GM21786 (cell line): Measurements from ENCODE around the gene ATOH7.
"Not testable (repeated sequence)": the region's sequence is repeated elsewhere in the genome, so short reads cannot be mapped to it uniquely, and the experiment has no call there.

ENCODE experiments used
- ATAC-seq: cut with Tn5 transposase; IDR thresholded peaks from one replicate; pipeline ENCODE4 v1.9.1; 2021; ENCODE audit not compliant: unreplicated experiment

The ATOH7 gene

DNA sequence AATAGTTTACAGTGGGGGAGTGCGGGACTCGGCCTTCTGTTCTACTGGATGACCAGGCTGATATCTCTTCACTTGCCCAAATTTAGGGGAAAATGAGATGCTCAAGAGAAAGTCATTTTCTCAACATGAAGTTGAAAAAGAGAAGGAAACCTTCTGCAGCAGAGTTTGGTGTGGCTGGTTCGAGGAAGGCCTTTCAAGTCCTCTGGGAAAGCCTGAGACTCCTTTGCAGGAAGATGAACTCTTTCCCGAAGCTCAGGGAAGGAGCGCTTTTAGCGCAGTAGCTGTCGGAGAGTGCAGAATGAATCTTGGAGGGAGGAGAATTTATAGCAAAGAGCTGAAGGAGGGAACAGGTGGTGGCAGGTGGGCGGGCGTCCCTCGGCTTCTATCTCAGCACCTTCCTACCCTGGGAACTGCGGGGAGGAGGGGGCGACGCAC, at the start of gene ATOH7:
Gene ATOH7 (minus strand): TSS at position 297 of the 435 bp plus-strand sequence. CDS start 436 bp downstream, outside the sequence.
- ATAC-seq = no peak

DNA sequence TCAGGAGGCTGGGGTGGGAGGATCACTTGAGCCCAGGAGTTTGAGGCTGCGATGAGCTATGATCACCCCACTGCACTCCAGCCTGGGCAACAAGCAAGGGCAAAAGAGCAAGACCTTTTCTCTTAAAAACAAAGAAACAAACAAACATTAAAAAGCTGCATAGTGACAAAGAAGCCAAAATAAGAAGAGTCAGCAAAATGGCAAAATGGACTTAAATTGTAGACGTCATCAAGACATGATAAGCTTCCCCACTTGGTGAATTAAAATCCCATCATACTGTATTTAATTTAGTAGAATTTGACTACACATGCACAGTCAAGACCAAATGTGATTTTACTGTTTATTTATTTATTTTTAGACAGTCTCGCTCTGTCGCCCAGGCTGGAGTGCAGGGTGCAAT, 48.8 kb upstream of the ATOH7 start:
- ATAC-seq = no peak

DNA sequence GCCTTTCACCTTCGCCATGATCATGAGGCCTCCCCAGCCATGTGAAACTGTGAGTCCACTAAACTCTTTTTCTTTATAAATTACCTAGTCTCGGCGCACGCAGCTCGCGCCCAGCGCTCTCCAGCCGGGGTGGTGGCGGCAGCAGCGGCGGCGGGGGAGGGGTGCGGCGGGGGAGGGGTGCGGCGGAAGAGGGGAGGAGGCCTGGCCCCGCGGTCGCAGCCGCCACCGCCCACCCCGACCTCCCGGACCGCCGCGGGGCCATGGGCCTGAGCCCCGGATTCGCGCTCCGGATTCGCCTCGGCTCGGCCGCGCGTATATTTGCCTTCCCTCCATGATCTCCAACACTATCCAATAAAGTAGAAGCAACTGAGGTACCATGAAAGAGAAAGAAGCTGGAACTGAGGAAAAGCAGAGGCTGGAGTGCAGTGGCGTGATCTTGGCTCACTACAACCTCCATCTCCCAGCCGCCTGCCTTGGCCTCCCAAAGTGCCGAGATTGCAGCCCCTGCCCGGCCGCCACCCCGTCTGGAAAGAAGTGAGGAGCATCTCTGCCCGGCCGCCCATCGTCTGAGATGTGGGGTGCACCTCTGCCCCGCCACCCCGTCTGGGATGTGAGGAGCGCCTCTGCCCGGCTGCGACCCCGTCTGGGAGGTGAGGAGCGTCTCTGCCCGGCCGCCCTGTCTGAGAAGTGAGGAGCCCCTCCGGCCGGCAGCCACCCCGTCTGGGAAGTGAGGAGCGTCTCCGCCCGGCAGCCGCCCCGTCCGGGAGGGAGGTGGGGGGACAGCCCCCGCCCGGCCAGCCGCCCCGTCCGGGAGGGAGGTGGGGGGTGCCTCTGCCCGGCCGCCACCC, 47.2 kb upstream of the ATOH7 start:
- ATAC-seq = not testable (repeated sequence)

DNA sequence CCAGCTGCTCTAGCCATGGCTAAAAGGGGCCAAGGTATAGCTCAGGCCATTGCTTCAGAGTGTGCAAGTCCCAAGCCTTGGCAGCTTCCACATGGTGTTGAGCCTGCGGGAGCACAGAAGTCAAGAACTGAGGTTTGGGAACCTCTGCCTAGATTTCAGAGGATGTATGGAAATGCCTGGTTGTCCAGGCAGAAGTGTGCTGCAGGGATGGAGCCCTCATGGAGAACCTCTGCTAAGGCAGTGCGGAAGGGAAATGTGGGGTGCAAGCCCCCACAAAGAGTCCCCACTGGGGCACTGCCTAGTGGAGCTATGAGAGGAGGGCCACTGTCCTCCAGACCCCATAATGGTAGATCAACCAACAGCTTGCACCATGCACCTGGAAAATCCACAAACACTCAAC, 45.9 kb upstream of the ATOH7 start:
- not testable (repeated sequence) for ATAC-seq

DNA sequence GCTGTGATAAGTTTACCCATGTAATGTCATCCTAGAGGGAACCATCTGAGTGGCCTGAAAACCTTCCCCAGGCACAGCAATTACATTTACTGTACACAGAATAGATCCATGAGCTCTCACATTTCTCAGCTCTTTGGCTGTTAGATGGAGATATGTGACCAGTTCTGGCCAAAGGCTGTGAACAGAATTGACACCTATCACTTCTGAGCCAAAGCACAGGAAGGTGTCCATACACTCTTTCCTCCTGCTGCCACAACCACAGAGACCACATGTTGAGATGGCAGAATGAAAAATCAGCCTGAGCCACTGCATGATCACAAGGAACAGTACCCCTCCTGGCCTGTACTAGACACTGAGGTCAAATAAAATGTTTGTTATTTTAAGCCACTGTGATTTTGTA, 44.3 kb upstream of the ATOH7 start:
- no peak for ATAC-seq

DNA sequence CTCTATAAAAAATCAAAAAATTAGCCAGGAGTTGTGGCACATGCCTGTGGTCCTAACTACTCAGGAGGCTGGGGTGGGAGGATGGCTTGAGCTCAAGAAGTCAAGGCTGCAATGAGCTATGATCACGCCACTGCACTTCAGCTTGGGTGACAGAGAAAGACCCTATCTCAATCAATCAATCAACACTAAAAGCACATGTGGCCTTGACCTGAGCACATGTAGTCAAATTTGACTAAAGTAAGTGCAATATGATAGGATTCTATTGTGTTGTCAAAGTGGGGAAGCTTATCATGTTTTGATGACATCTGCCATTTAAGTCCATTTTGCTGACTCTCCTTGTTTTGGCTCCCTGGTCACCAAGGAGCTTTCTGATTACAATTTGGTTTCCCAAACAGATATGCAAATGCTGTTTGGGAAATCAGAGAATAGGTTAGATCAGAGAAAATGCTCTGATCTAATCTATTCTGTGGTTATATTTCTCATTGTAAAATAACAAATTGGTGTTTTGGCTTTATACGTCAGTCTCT, 43.8 kb upstream of the ATOH7 start:
- no peak for ATAC-seq

DNA sequence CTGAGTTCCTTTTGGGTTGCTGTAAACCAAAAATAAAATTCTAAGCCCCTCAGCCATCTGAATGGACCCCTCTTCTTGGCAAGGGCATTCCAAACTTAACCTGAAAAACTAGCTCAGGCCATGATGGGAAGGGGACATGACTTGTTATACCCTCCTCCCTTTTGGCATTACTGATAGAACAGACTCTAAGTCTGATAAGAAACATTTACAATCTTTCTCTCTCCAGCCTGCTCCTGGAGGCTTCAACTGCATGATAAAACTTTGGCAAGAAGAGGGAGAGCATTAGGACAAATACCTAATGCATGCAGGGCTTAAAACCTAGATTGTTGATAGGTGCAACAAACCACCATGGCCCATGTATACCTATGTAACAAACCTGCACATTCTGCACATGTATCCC, 40.9 kb upstream of the ATOH7 start:
- no peak for ATAC-seq

DNA sequence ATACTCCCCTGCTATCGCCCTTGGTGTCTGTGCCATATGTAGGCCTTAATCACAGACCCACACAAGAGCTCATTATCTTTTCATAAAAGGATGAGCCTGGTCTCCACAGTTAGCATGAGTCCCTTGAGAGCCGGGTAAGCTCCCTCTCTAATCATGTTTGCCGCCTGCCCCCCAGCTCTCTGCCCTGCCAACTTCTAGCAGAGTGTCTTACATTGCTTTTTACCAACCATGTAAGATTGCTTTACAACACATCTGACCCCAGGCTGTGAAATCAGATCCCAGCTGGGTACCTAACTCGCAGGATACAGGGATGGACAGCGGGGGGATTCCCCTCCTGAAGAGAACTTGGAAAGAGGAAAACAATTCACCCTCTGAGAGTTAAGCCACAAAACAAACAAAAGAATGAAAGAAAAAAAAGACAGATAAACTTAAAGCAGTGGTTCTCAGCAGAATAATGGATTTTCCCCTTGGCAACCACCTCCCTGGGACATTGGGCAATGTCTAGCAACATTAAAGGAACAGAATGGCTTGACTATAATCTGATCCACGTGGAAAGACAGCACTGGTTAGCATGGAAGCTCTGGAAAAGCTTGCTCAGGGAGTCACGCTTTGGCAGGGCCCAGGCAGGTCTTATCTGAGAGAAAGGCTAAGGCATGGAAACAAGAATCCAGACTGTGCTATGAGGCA, 39.4 kb upstream of the ATOH7 start:
- no peak for ATAC-seq

DNA sequence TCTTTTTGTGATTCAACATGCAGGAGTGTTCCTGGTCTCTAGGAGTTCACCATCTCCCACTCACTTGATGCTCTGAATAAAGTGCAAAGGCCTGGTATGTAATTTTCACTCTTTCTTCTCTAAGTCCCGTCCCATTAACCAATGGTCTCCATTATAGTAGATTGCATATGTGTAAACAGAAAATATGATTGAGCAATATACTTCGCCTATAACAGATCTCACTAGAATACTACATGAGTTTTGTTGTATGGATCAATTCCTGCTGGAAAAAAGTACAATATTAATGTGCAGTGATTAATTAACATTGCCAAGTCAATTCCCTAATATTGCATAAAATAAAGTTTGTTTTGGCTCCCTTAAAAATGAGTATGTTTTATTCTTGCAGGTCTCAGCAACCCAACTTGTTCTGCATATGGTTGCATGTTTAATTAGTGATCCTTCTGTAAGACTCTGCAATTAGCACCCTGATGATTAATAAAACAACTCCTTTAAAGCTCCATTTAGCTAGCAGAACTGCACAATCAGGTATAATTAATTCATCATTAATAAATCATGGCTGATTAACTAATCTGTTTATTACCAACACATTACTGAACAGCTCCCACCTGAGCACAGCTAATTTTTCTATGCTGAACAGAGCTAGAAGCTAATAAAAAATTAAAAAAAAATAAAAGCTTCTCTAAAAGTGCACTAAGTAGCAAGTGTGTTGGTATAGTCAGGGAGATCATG, 37.8 kb upstream of the ATOH7 start:
- no peak for ATAC-seq

DNA sequence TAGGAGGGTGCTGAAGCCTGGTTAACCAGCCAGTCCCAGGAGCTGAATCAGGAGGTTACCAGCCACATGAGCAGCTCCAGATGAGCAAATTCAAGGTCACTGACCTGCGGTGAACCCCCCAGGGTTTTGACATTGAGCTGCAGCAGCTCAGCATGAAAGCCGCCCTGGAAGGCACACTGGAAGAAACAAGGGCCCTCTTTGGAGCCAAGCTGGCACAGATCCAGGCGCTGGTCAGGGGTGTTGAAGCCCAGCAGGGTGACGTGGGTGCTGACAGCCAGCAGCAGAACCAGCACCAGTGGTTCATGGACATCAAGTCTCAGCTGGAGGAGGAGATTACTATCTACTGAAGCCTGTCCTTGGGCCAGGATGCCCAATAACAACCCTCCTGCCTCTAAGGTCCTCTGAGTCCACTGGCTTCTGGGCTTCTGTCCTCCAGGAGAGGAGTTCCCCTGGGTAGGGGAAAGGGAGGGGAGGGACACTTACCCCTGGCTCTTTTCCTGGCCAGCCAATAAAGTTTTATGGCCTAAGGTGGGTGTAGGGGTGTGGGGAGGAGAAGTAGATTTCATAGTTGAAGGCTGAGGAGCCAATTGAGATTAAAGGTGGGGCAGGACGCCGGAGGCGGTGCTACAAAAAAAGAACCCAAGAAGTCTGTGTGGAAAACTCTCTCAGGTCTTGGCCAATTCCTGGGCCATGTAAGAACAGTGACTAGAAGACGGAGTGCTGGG, 29.4 kb upstream of the ATOH7 start:
- ATAC-seq = no peak

DNA sequence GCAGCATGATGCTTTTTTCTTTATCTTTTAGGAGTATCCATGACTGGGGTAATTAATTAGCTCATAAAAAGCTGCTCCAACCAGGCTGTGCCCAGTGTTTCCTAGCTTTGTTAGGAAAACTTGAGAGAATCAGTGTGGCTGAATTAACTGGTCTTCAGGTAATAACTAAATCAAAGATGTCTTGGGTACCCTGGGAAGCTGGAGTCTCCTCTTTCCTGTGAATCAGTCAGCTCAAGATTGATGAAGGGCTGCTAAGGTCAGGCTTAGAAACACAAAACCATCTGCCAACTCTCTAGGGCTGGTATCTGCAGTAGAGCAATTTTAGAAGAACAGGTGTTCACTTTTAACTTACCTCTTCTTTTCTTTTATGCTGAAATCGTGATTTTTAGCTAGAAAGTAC, 21.4 kb upstream of the ATOH7 start:
- ATAC-seq = no peak

DNA sequence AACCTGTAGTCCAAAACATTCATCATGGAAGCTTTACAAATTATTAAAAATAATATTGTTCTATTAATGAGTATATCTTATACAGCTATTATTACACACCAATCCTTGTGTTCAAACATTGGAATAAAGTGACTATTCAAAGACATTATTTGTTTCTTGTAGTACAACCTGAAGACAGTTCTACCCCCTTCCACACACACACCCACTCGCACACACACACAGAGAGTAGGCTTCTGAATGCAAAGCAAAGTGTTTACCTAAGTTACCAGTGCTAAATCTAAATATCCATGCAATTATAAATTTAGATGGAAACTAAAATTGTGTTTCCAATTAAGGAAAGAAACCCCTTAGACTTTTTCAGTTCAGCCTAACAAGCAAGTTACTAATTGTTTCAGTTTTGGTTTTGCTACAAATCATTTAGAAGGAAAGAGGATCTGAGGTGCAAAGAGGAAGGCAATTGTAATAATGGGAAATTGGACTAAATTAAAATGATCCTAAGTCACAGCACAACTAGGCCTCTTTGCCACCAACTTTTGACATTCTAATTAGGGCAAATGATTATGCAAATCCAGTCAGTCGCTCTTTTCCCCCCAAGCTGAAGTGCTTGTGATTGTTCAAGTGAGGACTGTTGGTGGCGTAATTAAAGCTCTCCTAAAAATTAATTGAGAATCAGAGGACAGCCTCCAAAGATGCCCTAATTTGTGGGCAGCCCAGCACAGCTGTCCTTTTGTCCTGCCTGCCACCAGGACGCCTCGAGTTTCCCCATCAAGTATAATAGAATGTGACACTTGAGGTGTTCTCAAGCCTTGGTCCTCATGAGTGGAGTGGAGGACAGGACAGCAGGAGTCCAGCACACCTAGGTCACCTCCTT, 19.9 kb upstream of the ATOH7 start:
- peak; percentile 50 for ATAC-seq

DNA sequence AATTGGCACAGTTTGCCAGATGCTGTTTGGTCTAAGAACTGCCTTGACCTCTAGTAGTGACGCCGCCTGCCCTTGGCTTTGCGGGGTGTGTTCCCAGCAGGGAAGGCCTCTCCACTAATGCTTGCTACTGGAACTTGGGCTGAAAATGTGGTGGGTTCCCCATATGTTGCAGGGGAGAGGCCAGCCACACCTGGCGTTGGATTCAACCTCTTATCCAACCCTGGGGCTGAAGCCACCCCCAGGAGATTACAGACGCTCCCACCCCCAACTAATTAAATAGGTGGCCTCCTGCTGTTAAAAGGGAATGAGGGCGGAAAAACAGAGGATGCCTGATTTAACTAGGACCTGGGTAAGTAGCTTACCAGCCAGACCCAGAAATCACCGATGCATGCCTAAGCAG, 19.2 kb upstream of the ATOH7 start:
- no peak for ATAC-seq

DNA sequence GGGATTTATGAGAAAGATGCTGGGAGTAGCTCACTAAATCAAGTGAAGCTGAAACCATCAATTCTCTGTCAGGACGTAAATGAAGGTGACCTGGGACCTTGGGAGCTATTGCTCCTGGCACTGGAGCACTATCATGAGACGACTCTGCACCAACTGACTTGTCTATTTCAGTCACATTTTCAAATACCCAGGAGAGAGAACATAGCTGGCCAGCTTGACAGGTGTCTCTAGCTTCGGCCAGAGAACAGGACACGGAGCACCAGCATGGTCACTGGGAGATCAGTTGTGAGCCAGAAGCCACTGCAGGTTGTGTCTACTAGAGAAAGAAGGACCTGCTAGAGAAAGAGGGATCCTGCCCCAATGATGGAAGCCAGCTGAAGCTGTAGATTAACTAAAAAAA, 17.4 kb upstream of the ATOH7 start:
- no peak for ATAC-seq

DNA sequence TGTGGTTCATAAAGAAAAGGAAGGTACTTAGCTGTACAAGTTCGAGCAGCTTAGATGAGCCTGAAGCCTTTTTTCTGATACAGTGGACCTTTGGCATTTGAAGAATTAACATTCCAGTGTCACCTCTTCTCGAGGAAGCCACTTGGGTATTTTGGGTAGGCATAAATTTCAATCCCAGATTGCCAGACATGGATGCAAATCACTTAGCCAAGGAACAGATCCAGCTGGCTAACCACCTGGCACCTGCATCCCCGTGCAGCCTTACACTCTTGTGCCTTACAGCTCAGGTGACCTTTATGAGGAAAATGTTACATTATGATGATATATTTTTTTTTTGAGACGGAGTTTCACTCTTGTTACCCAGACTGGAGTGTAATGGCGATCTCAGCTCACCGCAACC, 16.0 kb upstream of the ATOH7 start:
- no peak for ATAC-seq

DNA sequence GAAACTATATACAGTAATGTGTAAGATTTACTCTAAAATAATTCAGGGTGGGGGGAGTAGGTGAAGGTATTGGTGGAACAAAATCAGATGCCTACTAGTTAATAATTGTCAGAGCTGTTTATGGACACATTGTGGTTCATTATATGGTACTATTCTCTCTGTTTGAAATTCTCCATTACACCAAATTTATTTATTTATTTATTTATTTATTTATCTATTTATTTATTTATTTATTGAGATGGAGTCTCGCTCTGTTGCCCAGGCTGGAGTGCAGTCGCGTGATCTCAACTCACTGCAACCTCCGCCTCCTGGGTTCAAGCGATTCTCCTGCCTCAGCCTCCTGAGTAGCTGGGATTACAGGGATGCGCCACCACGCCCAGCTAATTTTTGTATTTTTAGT, 14.5 kb upstream of the ATOH7 start:
- not testable (repeated sequence) for ATAC-seq

DNA sequence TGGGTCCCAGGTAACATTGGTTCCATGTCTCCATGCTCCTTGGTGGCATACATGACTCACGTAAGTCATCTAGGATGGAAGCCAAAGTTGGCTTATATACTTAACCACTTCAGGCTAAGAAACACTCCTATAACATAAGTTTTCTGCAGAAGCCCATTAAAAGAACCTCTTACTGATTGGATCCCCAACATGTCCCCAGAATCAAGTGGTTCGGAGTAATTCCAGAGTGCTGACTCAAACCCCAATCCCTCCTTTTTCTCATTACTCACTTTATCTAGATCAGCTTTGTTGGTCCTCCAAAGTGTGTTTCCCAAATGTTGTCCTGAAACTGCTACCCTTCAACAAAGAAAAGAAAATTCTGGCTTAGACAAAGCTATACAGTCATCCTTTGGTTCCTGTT, 10.1 kb upstream of the ATOH7 start:
- no peak for ATAC-seq

DNA sequence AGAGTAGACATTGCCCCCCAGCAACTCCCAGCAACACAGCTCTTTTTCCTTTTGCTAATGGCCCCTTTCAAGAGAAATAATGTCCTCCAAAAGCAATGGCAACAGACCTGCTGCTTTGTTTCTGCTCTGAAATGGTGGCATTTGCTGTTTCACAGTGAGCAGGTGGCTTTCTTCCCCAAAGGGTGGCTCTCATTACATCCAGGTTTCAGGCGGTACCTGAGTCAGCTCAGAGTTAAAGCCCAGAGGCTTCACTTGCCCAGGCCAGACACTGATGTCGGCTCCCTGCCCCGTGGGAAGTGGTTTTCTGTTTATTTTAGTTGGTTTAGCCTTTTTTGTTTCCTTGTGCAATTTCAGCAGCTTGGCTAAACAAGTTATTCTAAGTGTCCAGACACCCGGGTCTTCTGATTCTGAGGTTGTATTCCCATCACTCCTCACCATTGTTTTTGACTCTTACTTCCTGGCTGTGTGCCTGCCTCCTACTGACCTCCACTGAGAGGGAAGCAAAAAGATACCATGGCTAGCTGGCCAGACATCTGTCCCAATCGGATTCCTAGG, 7.8 kb upstream of the ATOH7 start:
- no peak for ATAC-seq

DNA sequence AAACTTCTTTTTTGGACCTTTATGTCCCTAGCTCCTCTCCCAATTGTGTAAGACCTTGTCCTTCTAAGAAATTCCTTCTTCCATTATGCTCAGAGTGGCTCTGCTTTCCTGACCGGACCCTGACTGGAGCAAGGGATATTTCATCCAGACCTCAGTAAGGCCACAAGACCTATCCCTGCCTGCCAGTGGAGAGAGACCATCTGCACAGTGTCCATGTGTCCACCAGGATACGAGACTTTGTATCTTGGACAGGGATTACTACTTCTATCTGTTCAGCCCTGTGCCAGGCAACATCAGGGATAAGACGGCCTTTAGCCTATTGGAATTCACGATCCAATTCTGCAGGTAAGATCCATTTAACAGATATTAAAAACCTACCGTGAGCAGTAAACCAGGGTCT, 7.2 kb upstream of the ATOH7 start:
- no peak for ATAC-seq

DNA sequence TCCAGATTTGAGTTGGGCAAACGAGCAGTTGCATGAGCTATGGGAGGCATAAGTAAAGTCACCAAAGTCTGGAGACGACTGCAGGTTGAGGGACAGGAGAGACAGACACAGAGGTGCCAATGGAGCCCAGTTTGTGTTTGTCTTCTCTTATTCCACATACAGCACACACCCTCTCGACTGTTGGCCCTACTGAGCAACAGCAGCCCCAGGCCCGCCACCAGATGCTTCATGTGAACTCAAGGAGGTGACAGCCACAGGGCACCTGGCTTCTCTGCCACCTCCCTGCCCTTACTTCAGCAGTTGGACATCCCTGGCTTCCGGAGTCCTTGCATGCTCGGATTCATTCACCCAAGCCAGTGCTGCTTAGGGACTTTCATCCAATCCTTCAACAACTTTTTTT, 6.5 kb upstream of the ATOH7 start:
- no peak for ATAC-seq
